ENCODE results near the gene RASA3.

Gene RASA3

DNA sequence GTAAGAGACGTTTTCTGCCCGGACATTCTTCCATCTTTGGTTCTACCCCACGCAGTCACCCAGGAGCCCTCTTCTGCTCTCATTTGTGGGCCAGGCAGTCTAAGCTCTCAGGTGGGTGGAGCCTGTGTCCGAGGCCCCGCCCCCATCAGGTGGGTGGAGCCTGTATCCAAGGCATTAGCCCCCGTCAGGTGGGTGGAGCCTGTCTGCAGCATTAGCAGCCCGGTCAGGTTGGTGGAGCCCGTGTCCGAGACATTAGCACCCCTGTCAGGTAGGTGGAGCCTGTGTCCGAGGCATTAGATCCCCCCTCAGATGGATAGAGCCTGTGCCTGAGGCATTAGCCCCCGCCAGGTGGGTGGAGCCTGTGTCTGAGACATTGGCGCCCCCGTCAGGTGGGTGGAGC lies 113.1 kb downstream of the RASA3 start:
- no peak for DNase-seq (ENCODE audit: low spot score)

GRCh38 chr13:114018461-114019055 lies 113.9 kb downstream of the RASA3 start:
- no peak for DNase-seq (ENCODE audit: low spot score)

GRCh38 chr13:114017966-114018365 lies 114.5 kb downstream of the RASA3 start:
- DNase-seq (ENCODE audit: low spot score) = no peak

DNA sequence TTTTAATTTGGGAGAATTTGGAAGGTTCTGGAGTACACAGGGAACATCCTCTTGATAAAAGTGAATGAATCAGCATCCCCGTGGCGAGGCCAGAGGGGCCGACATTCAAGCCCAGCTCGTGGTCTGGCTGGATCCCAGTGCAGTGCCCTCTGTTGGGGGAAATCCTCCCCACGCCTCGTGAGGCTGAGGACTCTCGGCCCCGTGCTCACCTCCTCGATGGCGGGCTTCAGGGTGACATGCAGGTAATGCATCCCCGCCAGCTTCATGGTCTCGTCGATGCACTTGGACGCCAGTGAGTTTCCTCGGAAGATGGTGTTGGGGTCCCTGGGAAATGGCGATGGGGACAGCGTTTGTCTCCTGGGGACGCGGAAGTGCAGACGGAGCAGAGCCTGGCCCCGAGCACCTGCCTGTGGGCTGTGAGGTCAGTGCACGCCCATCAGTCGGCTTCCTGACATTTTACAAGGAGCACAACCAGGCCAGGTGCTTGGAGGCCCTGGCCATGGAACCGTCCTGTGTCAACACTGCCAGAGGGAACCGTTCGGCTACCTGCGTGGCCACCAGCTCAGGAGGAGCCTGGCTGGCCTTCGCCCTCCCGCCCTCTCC lies 115.3 kb downstream of the RASA3 start:
- no peak for DNase-seq (ENCODE audit: low spot score)

DNA sequence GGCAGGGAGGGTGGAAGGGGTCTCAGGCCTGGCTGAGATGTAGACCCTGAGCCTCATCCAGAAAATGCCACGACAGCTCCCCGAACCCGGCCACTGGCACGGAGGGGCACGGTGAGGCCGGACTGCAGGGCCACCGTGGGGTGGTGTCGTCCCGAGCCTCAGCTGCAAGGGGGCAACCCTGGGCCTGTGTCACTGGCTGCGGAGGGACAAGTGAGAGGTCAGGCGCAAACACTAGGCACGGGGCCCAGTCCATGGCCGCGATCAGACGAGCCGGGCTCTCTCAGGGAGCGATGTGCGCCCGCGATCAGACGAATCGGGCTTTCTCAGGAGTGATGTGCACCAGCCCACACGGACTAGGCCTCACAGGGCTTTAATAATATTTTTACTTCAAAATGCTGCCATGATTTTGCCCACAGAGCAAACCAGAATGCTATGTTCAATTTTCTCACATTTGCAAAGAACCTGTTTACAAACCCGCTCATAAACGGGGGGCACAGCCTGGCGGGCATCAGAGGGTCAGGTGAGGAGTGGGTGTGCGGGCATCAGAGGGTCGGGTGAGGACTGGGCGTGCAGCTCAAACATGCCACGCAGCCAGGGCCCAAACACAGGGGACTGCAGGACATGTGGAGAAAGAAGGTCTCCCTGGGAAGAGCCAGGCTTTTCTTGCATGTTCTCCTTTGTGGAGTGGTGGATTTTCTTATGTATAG lies 115.9 kb downstream of the RASA3 start:
- no peak for DNase-seq (ENCODE audit: low spot score)

DNA sequence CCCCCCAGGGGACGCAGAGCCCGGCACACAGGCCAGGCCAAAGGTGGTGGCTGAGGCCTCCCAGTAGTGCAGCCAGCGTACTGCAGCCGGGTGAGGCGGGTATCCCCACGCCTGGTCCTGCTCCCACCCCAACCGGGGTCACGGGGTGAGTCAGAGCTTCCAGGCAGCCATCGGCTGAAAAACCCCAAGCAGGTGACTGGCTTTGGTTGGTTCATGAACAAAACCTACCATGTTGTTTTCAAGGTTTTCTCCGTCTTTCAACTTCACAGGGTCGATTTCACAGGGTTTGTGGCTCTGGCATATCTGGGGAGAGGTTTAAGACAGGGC lies 116.5 kb downstream of the RASA3 start:
- no peak for DNase-seq (ENCODE audit: low spot score)

GRCh38 chr13:114015111-114015968 lies 117.1 kb downstream of the RASA3 start:
- no peak for DNase-seq (ENCODE audit: low spot score)

DNA sequence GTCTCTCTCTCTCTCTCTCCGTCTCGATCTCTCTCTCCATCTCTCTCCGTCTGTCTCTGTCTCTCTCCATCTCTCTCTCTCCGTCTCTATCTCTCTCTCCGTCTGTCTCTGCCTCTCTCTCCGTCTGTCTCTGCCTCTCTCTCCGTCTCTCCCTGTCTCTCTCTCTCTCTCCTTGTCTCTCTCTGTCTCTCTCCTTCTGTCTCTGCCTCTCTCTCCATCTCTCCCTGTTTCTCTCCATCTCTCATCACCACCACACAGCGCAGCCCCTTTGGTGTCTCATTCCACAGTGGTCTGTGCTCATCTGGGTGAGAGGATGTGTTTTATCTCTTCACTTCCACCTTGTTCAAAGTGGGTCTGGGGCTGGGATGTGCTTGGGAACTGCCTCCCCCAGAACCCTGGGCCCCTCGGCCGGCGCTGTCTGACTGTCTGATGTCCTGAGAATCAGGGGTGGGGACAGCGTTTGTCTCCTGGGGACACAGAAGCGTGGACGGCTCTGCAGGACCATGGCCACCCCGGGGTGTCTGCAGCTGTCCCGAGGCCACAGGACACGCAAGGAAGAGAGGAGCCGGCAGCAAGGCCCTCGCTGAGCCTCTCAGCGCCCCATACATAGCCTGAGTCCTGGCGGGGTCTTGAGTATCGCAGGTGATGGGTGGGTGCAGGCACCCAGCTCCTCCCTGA lies 118.3 kb downstream of the RASA3 start:
- no peak for DNase-seq (ENCODE audit: low spot score)

- DNase-seq (ENCODE audit: low spot score) = no peak
Measured at GRCh38 chr13:114013336-114013735, 119.1 kb downstream of the RASA3 start.

DNA sequence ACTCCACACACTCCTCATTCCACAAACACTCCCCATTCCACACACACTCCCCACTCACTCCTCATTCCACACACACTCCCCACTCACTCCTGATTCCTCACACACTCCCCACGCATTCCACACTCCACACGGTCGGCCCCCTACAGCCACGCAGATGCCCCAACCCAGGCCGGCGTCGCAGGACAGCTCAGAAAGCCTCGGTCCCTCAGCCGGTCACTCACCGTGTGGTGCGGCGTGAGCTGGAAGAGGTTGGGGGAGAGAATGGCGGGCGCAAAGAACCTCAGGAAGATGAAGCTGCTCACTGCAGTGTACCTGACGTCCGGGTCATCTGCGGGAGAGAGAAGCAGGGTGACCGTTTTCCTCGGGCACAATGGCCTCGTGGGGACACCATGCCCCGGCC lies 119.5 kb downstream of the RASA3 start:
- no peak for DNase-seq (ENCODE audit: low spot score)

DNA sequence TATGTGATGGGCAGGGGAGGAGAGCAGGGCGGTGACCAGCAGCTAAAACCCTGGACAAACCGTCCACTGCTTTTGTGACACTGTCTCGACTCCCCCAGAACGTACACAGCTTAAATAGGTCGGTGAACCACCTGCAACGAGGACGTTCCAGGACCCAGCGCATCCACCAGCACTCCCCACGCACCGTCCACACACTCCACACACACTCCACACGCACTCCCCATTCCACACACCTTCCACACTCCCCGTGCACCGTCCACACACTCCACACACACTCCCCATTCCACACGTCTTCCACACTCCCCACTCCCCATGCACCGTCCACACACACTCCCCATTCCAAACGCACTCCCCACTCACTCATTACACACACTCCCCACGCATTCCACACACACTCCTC lies 120.3 kb downstream of the RASA3 start:
- no peak for DNase-seq (ENCODE audit: low spot score)

- no peak for DNase-seq (ENCODE audit: low spot score)
Measured at GRCh38 chr13:114011226-114011625, 121.2 kb downstream of the RASA3 start.

DNA sequence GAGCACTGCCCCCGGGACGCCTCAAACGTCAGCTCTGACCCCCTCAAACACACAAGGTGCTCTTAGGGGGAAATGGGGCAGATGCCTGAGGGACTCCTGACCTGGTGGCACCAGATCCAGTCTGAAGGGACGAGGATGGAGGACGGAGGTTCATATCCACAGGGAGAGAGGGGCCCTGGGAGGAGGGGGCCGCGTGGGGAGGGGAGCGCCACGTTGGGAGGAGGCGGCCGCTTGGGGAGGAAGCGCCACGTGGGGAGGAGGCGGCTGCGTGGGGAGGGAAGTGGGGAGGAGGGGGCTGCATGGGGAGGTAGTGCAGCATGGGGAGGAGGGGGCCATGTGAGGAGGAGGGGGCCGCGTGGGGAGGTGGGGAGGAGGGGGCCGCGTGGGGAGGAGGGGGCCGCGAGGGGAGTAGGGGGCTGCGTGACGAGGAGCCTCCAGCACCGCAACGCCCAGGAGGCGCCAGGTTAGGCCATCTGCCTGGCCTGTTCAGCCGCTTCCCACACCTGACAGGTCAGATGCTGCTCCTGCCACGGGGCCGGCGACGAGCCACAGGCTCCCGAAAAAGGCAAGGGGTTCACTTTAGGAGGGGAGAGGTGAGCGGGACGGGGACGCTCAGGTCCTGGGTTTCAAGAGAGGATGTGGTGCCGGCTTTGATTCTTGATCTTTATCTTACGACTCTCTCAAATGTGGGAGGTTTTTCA lies 121.9 kb downstream of the RASA3 start:
- no peak for DNase-seq (ENCODE audit: low spot score)

GRCh38 chr13:114009590-114010400 lies 122.6 kb downstream of the RASA3 start:
- DNase-seq (ENCODE audit: low spot score) = no peak

GRCh38 chr13:114008964-114009589 lies 123.3 kb downstream of the RASA3 start:
- no peak for DNase-seq (ENCODE audit: low spot score)

GRCh38 chr13:114007566-114007965 lies 124.9 kb downstream of the RASA3 start:
- DNase-seq (ENCODE audit: low spot score) = no peak

DNA sequence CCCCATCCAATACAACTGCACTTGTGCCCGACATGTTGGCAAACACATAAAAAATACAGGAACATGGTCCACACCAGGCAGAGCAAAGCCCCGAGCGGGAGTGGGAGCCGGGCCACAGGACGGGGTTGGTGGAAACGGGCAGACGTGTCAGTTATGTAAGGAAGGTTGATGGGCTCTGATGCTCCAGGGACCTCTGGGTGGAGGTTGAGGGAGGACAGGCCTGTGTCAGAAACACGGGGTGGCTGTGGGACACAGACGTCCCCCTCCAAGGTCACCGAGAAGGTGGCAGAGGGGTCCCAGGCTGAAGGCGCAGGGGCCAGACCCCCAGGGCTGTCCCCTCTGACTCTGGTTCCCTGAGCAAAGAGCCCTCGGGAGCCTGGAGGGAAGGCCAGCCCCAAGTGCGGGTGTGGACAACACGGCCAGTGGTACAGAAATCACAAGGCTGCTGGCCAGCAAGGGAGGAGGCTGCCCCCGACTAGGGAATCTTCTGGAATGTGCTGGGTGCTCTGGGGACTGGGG lies 127.2 kb downstream of the RASA3 start:
- DNase-seq (ENCODE audit: low spot score) = no peak

DNA sequence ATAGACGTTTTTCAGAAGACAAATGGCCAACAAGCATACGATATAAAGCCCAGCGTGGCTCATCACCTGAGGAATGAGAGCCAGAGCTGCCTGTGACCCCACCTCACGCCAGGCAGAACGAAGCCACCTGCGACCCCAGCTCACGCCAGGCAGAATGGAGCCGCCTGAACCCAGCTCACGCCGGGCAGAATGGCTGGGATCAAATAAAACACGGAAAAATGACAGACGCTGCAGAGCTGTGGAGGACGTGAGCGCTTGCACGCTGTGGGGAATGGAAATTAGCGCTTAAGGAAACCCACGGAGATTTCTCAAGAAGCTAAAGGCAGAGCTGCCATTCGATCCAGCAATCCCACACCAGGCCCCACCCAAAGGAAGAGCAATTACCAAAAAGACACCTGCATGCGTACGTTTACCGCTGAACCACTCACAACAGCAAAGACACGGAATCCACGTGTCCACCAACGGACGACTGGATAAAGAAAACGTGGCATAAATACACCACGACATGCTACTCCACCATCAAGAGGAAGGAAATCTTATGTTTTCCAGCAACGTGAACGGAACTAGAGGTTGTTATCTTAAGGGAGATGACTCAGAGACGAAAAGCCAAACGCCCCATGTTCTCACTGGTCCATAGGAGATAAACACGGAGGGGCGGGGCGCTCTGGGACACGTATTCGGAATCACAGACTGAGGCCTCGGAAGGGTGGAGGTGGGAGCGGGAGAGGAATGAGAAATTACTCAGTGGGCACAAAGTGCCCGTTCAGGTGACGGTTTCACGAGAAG lies 127.8 kb downstream of the RASA3 start:
- no peak for DNase-seq (ENCODE audit: low spot score)

DNA sequence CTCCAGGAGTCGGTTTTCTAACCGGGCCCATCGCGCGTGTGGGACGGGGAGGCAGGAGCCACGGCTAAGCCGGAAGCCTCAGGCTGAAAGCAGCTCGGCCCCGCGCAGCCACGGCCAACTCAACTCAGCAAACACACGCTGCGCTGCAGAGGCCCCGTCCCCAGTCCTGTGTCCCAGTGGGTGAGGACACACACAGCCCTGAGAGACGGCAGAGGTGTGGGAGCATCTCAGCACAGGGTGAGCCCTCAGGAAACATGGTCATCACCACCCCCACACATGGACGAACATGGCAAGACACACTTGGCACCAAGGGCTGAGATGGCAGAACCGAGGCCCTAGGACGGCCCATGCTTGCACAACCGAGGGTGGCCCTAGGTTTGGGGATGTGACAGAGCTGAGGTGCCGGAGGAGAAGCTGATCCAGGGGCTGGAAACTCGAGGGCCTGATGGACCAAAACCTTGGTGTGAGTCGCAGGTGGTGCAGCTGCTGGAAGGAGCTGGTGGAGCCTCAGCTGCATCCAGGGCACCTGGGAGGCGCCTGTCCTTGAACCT lies 129.6 kb downstream of the RASA3 start:
- DNase-seq (ENCODE audit: low spot score) = no peak
